Amniotic epithelial cell (primary cell): ENCODE results near the gene TANGO2.

Experiments used
- DNase-seq: peaks from one replicate; pipeline ENCODE4 v3.0.0-alpha.2; 2010; ENCODE audit warnings: low read depth

TANGO2 gene

DNA sequence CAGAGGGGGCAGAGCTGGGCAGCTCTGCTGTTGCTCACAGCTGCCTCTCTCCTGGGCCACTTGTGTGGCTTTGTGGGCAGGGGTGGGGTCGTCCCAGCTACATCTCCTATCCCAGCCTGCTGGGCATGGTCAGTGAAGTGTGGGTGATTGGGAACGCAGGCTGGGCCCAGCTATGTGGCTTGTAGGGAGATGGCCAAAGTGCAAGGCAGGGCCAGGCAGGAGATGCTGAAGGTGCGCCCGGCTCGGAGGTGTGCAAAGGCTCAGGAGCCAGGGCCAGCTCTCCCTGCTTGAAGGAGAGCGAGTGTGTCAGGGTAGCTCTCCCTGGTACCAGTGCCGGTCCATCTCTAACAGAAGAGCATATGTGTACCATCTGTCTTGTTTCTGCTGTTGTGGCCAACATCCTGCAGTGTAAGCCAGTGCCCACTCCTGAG is 86.6 kb downstream of the TANGO2 start:
- no peak for DNase-seq

DNA sequence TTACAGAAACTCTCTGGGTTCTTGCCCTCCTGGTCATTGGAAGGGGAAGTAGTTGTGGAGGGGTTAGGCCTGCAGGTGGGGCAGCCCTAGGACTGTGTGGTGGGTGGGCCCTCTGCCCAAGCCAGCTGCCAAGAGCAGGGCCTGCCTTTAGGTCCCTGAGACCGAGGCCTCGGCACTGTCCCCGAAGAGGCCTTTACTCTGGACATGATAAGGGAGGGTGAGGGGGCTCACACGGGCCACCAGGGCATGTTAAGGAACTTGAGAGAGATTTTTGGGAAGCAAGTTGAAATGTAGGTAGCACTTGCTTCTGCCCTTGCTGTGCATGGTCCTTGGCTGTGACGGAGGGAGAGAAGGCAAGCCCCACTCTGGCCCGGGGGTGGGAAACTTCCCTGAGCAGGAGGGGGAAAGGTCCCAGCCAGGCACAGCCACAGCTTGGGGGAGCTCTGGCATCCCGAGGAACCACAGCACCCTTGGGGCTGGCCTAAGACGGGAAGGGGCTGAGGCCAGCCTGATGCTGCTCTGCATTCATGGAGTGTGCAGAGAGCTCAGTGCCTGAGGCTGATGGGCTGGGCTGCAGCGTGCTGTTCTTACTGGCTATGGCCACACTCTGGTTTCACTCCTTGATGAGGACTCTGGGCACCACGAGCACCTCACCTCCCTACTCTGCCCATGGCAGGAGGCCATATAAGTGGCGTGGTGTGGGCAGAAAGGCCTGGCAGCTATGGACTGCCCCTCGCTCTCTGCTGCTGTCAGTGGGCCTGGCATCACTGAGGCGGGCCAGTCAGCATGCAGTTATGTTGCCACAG is 87.2 kb downstream of the TANGO2 start:
- no peak for DNase-seq

DNA sequence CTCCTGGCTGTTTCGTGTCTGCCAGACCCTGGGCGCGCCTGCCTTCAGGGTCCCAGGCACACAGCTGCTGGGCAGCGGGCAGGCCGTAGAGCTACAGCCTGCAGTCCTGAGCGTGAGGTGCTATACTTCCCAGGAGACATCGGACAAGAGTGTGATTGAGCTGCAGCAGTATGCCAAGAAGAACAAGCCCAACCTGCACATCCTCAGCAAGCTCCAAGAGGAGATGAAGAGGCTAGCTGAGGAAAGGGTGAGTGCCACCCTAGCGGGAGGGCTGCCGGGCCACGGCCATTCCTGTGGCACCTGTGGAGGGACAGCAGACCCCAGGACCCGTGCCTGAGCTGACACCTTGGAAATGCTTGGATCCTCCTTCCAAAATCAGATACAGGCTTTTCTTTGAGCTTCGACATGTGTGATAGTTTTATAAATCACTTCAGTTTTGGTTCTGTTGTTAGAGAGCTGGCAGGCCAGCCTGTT is 87.9 kb downstream of the TANGO2 start:
- DNase-seq: no peak

DNA sequence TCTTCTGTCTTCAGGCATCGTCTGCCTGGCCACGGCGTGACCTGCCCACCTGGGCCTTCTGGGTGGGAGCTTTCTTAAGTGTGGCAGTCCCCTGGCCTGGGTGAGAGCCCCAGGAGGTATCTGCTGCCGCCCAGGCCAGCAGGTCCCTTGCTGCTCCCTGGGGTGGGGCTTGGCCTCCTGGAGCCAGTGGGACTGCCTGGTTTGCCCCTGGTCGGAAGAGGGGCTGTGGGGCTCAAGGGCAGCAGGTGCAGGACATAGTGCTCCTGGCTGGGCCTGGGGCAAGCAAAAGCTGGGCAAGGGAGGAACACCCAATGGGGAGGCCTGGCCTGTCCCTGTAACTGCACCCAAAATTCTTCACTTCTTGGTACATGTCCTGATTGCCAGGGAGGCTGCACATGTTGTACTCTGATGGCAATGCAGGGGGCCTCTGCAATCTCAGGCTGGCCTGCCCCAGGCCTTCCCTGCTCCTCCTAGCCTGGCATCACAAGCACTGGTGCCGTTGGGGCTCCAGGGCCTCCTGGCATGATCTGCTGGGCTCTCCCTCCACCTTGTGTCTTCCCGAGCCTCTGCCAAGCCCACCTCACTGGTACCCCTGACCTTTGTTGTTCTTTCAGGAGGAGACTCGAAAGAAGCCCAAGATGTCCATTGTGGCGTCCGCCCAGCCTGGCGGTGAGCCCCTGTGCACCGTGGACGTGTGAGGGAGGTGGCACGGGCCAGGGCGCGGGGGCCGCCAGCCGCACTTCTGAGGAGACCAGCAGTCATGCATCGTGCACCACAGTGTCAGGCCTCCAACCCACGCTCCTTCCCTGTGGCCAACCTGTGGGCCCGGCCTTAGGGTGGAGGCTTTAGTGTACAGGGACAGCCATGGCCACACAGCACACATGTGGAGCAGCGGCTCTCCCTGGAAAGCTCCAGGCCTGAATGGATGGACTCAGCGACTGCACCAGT is 88.8 kb downstream of the TANGO2 start:
- DNase-seq: no peak

DNA sequence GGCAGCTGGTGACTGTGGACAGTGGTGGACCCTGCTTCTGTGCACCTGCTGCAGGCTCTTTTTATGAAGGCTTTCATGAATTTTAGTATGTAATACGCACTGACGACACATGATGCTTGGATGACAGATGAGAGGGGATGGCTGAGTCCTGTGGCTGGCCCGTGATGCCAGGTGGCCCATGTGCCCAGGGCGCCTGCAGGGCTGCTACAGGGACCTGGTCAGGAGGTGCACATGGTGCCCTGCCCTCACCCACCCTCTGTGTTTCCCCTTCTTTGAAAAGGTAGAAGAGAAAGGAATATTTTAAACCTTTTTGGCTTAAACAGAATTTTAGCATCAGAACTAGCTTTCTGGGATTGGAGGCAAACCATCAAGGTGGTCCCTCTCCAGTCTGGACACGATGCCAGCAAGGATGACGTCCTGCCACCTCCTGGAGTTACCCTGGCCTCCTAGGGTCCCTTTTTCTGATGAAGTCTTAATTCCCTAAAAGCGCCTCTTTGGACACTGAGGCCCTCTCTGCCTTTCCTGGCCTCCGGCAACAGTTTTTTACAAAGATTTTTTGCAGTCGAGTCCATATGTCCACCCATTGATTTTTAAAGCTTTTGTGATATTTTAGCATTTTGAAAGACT is 89.6 kb downstream of the TANGO2 start:
- no peak for DNase-seq

DNA sequence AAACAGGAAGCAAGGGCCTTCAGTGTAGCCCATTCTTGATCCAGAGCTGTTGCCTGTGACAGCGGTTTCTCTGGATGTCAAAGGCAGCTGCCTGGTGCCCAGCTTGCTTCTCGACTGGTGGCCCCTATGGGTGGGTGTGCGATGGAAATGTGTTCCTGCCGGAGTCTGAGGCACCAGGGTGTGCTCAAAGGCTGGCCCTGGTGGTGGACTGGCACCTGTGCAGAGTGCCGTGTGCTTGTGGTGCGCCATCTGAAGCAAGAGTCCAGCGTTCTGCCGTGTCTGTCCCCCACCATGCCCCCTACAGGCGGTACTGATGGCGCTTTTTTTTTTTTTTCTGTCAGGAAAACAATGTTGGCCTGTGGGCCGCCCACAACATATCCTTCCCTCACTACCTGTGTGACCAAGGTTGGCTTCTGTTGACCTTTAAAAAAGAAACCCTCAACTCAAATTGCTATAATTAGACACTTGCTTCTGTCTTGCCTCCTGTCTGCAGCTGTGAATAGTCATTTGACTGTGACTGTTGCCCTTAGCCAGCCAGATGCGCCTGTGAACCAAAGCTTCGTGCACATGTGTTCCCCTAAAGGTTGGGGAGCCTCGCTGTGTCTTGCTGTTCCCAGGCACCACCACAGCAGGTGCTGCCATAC is 90.3 kb downstream of the TANGO2 start:
- peak; percentile 13 for DNase-seq

DNA sequence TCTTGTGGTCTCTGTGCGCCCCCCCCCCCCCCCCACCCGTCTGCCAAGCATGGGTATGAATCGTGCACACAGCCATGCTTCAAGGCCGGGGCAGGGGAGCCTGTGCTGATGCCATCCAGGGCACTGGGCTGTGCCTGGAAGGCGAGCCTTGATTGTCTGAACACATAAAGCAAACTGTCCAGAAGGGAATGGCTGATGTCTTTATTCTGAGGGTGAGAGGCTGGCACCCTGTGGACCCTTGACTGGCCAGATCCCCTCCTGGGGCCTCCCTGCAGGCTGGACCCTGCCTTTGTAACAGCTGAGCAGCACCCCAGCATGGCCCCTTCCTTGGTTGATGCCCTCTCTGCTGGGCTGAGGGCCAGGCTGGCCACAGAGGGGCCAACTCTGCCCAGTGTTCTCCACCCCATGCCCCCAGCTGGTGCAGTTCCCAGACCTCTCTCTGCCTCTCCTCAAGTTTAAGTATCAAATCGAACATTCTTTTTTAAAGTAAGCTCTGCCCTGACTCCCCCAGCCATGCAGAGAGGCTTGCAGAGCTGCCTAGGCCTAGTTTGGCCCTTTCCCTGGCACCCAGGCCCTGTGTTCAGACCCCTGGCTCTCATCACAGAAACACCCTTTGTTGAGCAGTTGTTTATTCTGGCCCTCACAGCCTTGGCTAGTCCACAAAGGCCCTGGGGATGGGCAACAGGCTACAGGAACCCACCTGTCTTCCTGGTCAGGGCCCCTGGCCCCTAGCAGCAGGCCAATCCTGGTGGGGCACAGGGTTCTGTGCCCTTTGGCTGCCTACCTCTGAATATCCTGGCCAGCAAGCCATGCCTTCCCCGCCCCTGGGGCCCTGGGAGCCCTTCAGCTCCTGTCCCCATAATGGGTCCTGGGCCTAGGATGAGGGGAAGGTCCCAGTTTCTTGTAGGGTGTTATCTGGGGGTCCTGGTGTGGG is 91.0 kb downstream of the TANGO2 start:
- no peak for DNase-seq

DNA sequence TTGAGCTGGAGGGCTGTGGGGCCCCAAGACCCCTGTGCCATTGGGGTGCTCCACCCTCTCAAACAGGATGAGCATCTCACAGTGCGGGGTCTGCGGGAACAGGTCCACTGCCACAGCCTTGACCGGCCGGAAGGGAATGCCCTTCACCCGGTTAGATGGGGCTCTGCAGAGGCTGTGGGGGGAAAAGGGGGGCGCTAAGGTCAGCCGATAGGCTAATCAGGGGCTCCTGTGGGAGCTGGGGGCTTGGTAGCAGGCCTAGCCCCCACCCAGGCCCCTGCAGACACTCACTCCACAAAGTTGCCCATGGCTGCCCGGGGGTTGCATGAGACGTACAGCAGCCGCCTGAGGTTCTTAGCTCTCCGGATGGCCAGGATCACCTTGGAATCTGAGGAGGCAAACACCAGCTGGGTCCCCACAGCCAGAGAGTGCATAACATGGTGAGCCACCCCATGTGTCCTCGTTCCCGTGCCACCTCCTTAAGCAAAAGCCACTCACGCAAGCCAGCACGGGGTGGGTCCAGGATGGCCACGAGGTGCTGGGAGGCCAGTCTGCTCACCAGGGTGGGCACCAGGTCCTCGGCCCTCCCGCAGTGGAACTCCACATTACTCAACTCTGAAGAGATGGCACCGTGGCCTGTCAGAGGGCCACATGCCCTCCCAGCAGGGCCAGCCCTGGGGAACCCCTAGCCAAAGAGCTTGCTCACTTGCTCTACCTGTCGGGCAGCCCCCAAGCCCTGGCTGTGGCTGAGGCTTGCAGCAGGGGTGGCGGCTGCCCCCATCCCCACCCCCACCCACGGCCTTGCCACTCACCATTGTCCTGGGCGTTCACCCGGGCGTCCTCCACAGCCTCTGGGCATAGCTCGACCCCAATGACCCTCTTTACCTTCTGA is 92.0 kb downstream of the TANGO2 start:
- DNase-seq: no peak

DNA sequence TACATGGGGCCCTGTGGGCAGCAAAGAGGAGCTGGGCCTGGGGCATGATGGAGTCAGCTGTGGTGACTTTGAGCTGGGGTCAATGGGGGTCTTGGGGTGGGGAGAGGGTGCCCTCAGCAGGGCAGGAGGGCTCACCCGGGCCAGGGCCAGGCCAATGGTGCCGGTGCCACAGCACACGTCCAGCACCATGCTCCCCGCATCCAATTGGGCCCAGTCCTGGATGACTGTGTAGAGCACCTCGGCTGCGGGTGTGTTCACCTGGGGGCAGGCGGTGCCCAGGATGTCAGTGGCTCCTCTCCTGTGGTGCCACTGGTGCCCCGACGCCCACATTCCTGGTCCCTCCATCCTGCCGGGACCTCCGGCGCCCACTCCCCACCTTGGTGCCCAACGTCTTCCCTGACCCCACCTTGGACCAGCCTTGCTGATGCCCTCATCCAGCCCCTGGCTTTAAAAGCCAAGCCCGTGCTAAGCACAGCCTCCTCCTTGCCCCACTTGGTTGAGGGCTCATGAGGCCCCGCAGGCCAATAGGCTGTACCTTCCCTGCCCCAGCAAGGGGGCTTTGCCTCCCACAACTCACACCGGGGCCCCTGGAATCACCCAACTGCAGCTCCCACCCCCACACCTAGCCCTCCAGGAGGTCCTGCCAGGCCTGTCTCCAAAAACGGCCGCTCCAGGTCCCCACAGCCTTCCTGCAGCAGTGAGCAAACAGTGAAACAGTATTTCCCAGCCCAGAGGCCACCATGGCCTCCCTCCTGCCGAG is 92.8 kb downstream of the TANGO2 start:
- DNase-seq: no peak

DNA sequence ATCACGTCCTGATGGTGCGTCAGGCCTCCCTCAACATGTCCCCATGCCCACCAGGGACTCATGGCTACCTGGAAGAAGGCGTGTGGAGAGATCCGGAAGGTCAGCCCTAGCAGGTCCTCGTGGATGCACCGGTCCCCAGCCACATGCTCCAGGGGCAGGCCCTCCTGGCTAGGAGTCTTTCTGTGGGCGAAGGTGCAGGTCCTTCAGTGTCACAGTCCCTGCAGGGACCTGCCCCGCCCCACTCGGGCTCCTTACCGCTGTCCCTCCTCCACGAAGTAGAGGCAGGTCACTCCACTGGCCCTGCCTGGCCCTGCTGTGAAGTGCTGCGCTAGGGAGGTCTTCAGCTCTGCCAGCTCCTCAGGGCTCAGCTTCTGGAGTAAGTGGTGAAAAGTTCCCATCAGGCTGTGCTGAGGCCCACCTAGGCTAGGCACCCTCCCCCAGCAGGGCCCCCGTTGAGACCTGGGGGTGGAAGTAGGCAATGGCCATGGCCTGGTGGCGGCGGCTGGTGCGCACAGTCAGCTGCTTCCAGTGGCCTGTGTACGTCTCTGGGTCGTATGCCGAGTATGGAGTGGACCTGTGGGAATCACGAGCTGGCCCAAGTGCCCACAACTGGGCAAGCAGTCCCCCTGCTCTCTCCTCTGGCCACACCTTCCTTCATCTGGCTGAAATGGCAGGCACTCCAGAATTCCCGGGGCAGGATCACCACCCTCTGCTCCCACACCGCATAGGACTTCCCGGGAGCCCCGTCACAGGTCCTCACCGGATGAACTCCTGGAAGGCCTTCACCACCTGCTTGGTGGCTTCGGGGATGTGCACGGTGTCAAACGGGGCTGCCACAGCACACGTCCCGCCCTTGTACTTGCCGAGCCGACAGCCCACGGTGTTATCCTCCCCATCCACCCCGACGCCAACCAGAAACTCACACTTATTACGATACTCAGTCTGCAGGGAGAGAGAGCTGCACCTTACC is 93.9 kb downstream of the TANGO2 start:
- DNase-seq: no peak

DNA sequence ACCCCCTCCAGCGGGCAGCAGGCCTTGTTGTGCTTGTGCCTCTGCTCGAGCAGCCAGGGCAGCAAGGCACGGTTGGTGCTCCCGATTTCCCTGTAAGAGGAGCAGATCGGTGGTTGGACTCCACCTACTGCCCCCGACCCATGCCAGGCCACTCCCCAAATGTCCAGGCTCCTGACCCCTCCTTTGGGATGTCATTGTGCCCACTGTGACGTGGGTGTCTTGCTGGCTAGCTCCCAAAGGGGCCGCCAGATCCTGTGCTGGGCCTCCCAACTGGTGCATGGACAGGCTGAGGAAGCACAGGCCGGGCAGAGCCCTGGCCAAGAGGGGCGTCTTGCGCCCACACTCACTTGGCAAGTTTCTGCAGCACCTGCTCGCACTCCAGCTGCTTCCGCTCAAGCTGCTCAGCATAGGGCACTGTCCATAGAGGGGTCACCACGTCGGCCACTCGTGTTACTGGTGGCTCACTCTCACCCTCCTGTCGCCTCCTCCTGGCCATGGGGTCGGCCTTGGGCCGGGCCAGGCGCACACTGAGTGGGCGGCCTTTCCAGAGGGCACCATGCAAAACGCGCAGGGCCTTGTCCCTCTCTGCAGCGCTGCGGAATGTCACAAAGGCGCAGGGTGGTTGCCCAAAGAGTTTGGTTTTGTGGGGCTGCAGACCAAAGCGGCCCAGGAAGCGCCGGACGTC is 94.9 kb downstream of the TANGO2 start, which contains the start of gene RANBP1:
Gene RANBP1 (plus strand): TSS at position 414 of the 685 bp plus-strand sequence. CDS start 81 bp downstream, at position 495.
- DNase-seq: no peak

DNA sequence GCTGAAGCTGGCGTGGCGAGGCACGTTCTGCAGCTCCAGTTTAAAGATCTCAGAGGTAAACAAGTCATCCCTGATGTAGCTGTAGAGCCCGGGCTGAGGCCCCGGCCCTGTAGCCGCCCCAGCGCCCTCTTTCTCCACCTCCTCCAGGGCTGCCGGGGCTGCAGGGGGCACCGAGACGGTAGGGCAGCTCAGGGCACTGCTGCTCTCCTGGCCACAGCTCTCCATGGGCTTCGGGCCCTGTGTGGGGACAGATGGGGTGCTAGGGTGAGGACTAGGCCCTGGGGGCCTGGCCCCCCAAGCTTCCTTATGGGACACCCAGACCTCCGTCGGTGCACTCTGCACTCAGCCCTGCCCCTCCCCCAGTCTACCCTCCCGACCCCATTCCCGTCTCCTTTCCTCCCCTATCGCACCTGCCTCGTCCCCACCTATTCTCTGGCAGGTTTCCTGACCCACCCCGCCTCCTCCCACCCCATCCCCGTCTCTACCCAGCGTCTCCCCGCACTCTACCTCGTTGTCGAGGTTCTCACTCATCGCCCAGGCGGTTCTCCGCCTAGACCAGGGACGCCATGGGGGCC is 95.6 kb downstream of the TANGO2 start:
- DNase-seq: no peak
